Measurements from ENCODE around the gene KANK2.
"Not testable (repeated sequence)": the region's sequence is repeated elsewhere in the genome, so short reads cannot be mapped to it uniquely, and the experiment has no call there.

The KANK2 gene

GRCh38 chr19:11172576-11172975 is 24.8 kb downstream of the KANK2 start:
- no peak for DNase-seq (ENCODE audit: low read depth)

- no peak for DNase-seq (ENCODE audit: low read depth)
Measured at GRCh38 chr19:11171144-11171543, 26.2 kb downstream of the KANK2 start.

- no peak for DNase-seq (ENCODE audit: low read depth)
Measured at GRCh38 chr19:11169896-11170678, 27.3 kb downstream of the KANK2 start.

GRCh38 chr19:11168568-11168967 is 28.8 kb downstream of the KANK2 start:
- DNase-seq (ENCODE audit: low read depth): no peak

GRCh38 chr19:11166281-11167142 is 30.8 kb downstream of the KANK2 start:
- no peak for DNase-seq (ENCODE audit: low read depth)

GRCh38 chr19:11165486-11166030 is 31.8 kb downstream of the KANK2 start:
- DNase-seq (ENCODE audit: low read depth): no peak

- no peak for DNase-seq (ENCODE audit: low read depth)
Measured at GRCh38 chr19:11164879-11165406, 32.4 kb downstream of the KANK2 start.

- no peak for DNase-seq (ENCODE audit: low read depth)
Measured at GRCh38 chr19:11164296-11164695, 33.0 kb downstream of the KANK2 start.

GRCh38 chr19:11160440-11160768 is 36.9 kb downstream of the KANK2 start:
- not testable (repeated sequence) for DNase-seq (ENCODE audit: low read depth)

- no peak for DNase-seq (ENCODE audit: low read depth)
Measured at GRCh38 chr19:11159598-11160439, 37.5 kb downstream of the KANK2 start.

GRCh38 chr19:11155373-11156120 is 41.8 kb downstream of the KANK2 start, which contains the start of gene SPC24:
Gene SPC24, minus strand, starts transcription at chr19:11155782. Its CDS starts 6 bp downstream, at chr19:11155776.
- DNase-seq (ENCODE audit: low read depth): peak; percentile 84

GRCh38 chr19:11154683-11155047 is 42.7 kb downstream of the KANK2 start:
- no peak for DNase-seq (ENCODE audit: low read depth)

- DNase-seq (ENCODE audit: low read depth): no peak
Measured at GRCh38 chr19:11152318-11153062, 44.9 kb downstream of the KANK2 start.

GRCh38 chr19:11151181-11151580 is 46.2 kb downstream of the KANK2 start:
- DNase-seq (ENCODE audit: low read depth): no peak

GRCh38 chr19:11148001-11148400 is 49.3 kb downstream of the KANK2 start:
- no peak for DNase-seq (ENCODE audit: low read depth)

- DNase-seq (ENCODE audit: low read depth): no peak
Measured at GRCh38 chr19:11145536-11145924, 51.8 kb downstream of the KANK2 start.

- no peak for DNase-seq (ENCODE audit: low read depth)
Measured at GRCh38 chr19:11142528-11143171, 54.7 kb downstream of the KANK2 start.

- DNase-seq (ENCODE audit: low read depth): no peak
Measured at GRCh38 chr19:11141937-11142527, 55.3 kb downstream of the KANK2 start.

GRCh38 chr19:11140896-11141295 is 56.4 kb downstream of the KANK2 start:
- no peak for DNase-seq (ENCODE audit: low read depth)

All from T-helper 22 cell (primary cell).